HG03060 (cell line): Measurements from ENCODE around the gene YIF1B.

Experiments used
- ATAC-seq: cut with Tn5 transposase; IDR thresholded peaks from one replicate; pipeline ENCODE4 v1.9.1; 2021; ENCODE audit warnings: low read depth, moderate number of reproducible peaks; ENCODE audit not compliant: unreplicated experiment

The YIF1B gene

GRCh38 chr19:38335949-38336637 lies 20.3 kb upstream of the YIF1B start:
- ATAC-seq: peak; percentile 58

GRCh38 chr19:38333245-38333644 lies 17.5 kb upstream of the YIF1B start:
- no peak for ATAC-seq

- no peak for ATAC-seq
These were observed 16.0 kb upstream of the YIF1B start for GRCh38 chr19:38331728-38332127.

- no peak for ATAC-seq
These were observed 13.9 kb upstream of the YIF1B start for GRCh38 chr19:38329651-38330050.

- no peak for ATAC-seq
These were observed 10.8 kb upstream of the YIF1B start for GRCh38 chr19:38326591-38326990.

GRCh38 chr19:38324431-38324830 lies 8.7 kb upstream of the YIF1B start:
- no peak for ATAC-seq

GRCh38 chr19:38323291-38323690 lies 7.5 kb upstream of the YIF1B start:
- no peak for ATAC-seq

- no peak for ATAC-seq
These were observed 6.0 kb upstream of the YIF1B start for GRCh38 chr19:38321646-38322196.

- no peak for ATAC-seq
These were observed 5.2 kb upstream of the YIF1B start for GRCh38 chr19:38320969-38321339.

- no peak for ATAC-seq
These were observed 3.9 kb upstream of the YIF1B start, which contains the start of gene KCNK6 for GRCh38 chr19:38319421-38320258. KCNK6 (plus strand) TSS chr19:38319845; CDS start chr19:38319951, 106 bp downstream.

- ATAC-seq: no peak
These were observed 2.9 kb upstream of the YIF1B start for GRCh38 chr19:38318660-38319059.

GRCh38 chr19:38317104-38317612 lies 1.4 kb upstream of the YIF1B start:
- no peak for ATAC-seq

GRCh38 chr19:38316477-38317067 lies 825 bp upstream of the YIF1B start:
- ATAC-seq: no peak

GRCh38 chr19:38310986-38311385 lies 4.8 kb downstream of the YIF1B start:
- no peak for ATAC-seq

- ATAC-seq: no peak
These were observed 5.5 kb downstream of the YIF1B start for GRCh38 chr19:38310279-38310670.

- ATAC-seq: no peak
These were observed 6.0 kb downstream of the YIF1B start for GRCh38 chr19:38309615-38310278.

GRCh38 chr19:38308926-38309614 lies 6.7 kb downstream of the YIF1B start:
- no peak for ATAC-seq

- no peak for ATAC-seq
These were observed 7.6 kb downstream of the YIF1B start for GRCh38 chr19:38308006-38308766.

- no peak for ATAC-seq
These were observed 8.2 kb downstream of the YIF1B start for GRCh38 chr19:38307597-38307996.
